Diencephalon (tissue), 1 donor: ENCODE results near the gene MAGEA1. TPM values are rescaled to one million over a fixed set of nuclear protein-coding genes. Genes with fewer than 3 reads are reported as not detected.

ENCODE experiments used
- total RNA-seq: library from RNA; depleted of rRNA; stranded (reverse); fragments of >200 nt; gene quantifications from one replicate; pipeline ENCODE4 v1.2.3, GENCODE V29; 2014

The MAGEA1 gene
- total RNA-seq = not detected

GRCh38 chrX:153179131-153179530 is at the start of gene MAGEA1:
MAGEA1 (plus strand) TSS chrX:153179284; CDS start chrX:153182390, 3,106 bp downstream.

Other genes with a start within 250 kb of the MAGEA1 start
- gene PNMA5, start 185.2 kb upstream of the MAGEA1 start, total RNA-seq = 9.7 TPM
- gene PNMA3, start 122.8 kb upstream of the MAGEA1 start, total RNA-seq = 25.1 TPM
- 26.5 TPM for gene PNMA6A, start 106.8 kb upstream of the MAGEA1 start, total RNA-seq
- 6.9 TPM for gene PNMA6F, start 142.5 kb downstream of the MAGEA1 start, total RNA-seq
- gene ZNF275, start 154.9 kb downstream of the MAGEA1 start, total RNA-seq = 9.5 TPM
- gene PNMA6E, start 222.1 kb downstream of the MAGEA1 start, total RNA-seq = not detected
- gene ZFP92, start 232.2 kb downstream of the MAGEA1 start, total RNA-seq = 1.2 TPM